ENCODE results near the gene WDR1. TPM values are rescaled to one million over a fixed set of nuclear protein-coding genes. Genes with fewer than 3 reads are reported as not detected.

WDR1 gene
- total RNA-seq, 1 experiment from 2014 or later: 223 TPM

GRCh38 chr4:10119278-10119677 is 2.7 kb upstream of the WDR1 start:
- Histone ChIP-seq H3K79me2 (ENCODE audit: insufficient read depth, low read length) (peaks cover 19% of the 10 kb centered on the region), H3K4me1 (ENCODE audit: control insufficient read depth in 1 of 2, insufficient read depth in 2 of 2, low read length in 2 of 2) (peaks cover 12 to 31% of the 10 kb centered on the region in 2 experiments), H3K9ac (ENCODE audit: low read length) (no peak overlapping the region), H3K9me3 (ENCODE audit: control insufficient read depth in 1 of 2, insufficient read depth in 1 of 2, low read depth in 1 of 2, low read length in 2 of 2) (no peaks in the 10 kb centered on the region), H3K4me3 (replicated peaks in 1 of 2; ENCODE audit: low read depth in 1 of 2, low read length in 2 of 2) (no peak overlapping the region), H3K4me2 (ENCODE audit: low read length) (no peak overlapping the region), H3K36me3 (ENCODE audit: control insufficient read depth in 1 of 2, insufficient read depth in 2 of 2, low read length in 2 of 2) (peaks cover 10 to 14% of the 10 kb centered on the region in 2 experiments), H2AFZ (ENCODE audit: low read depth, low read length, poor library complexity, severe bottlenecking) (no peak overlapping the region), H4K20me1 (ENCODE audit: insufficient read depth) (peaks cover under 1% of the 10 kb centered on the region; the same call in 1 of the 2 replicates), H3K9me2 (ENCODE audit: insufficient read depth) (no peaks in the 10 kb centered on the region), H3K27ac (ENCODE audit: low read depth, low read length) (no peak overlapping the region), H3K27me3 (ENCODE audit: insufficient read depth, low read length) (no peaks in the 10 kb centered on the region)
- ChIA-PET CTCF (no interaction called here), RAD21 (ENCODE audit: low non-redundant PET in 1 of 2, low total read pairs in 2 of 2, uncharacterized antibody in 2 of 2, unreplicated experiment in 2 of 2) (no interaction called here), POLR2A (interaction anchor here (1.0 to 3.2 kb wide), 3 partner anchors 12 to 23 kb away, joined by 3 to 38 read pairs (median 3); no protein-coding TSS in a partner anchor)
- TF ChIP-seq REST (IDR thresholded peaks at IDR 0.05; ENCODE audit: low read depth) (no peak), YY1 (IDR thresholded peaks at IDR 0.05; ENCODE audit: extremely low read depth, insufficient replicate concordance, low read depth, low read length) (no peak), ZNF274 (IDR thresholded peaks at IDR 0.05; ENCODE audit: low read depth, low read length) (no peak), ZFX (IDR thresholded peaks at IDR 0.05) (no peak), EGR1 (IDR thresholded peaks at IDR 0.05; ENCODE audit: low read depth) (no peak), POLR2AphosphoS5 (IDR thresholded peaks at IDR 0.05; ENCODE audit: low read depth, low read length) (no peak), SP1 (IDR thresholded peaks at IDR 0.05; ENCODE audit: low read depth) (no peak), SIN3A (IDR thresholded peaks at IDR 0.05; ENCODE audit: low read depth) (no peak), CTCF (IDR thresholded peaks at IDR 0.05 in 2 of 3, conservative IDR thresholded peaks at IDR 0.05 in 1 of 3; ENCODE audit: borderline replicate concordance in 1 of 3, insufficient read depth in 1 of 3, low read depth in 2 of 3, low read length in 2 of 3) (no peak), ELF1 (IDR thresholded peaks at IDR 0.05; ENCODE audit: borderline replicate concordance, low read depth) (no peak), JUND (IDR thresholded peaks at IDR 0.05) (no peak), EZH2phosphoT487 (IDR thresholded peaks at IDR 0.05; ENCODE audit: borderline replicate concordance) (no peak), SRF (IDR thresholded peaks at IDR 0.05; ENCODE audit: low read depth) (no peak), ATF3 (IDR thresholded peaks at IDR 0.05) (no peak)
- TF ChIP-seq, protein P1, sequence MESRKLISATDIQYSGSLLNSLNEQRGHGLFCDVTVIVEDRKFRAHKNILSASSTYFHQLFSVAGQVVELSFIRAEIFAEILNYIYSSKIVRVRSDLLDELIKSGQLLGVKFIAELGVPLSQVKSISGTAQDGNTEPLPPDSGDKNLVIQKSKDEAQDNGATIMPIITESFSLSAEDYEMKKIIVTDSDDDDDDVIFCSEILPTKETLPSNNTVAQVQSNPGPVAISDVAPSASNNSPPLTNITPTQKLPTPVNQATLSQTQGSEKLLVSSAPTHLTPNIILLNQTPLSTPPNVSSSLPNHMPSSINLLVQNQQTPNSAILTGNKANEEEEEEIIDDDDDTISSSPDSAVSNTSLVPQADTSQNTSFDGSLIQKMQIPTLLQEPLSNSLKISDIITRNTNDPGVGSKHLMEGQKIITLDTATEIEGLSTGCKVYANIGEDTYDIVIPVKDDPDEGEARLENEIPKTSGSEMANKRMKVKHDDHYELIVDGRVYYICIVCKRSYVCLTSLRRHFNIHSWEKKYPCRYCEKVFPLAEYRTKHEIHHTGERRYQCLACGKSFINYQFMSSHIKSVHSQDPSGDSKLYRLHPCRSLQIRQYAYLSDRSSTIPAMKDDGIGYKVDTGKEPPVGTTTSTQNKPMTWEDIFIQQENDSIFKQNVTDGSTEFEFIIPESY (IDR thresholded peaks at IDR 0.05; ENCODE audit: extremely low read depth, insufficient replicate concordance, low read length): no peak
- TF ChIP-seq, protein P2, sequence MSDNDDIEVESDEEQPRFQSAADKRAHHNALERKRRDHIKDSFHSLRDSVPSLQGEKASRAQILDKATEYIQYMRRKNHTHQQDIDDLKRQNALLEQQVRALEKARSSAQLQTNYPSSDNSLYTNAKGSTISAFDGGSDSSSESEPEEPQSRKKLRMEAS (IDR thresholded peaks at IDR 0.05): no peak
- no peak for ATAC-seq
- DNase-seq (ENCODE audit: low read depth, low spot score): no peak
- no TSS peak for BruUV-seq (replicated peaks)
- intact Hi-C loops (cut with micrococcal nuclease): loop anchor here (5.0 kb wide), 1 partner anchor 1623 kb away; no protein-coding TSS in a partner anchor
